ENCODE data around the gene PIAS2.
A peak's percentile ranks its signal among the peaks of the same experiment; 100 is the strongest.
"Not testable (repeated sequence)": the region's sequence is repeated elsewhere in the genome, so short reads cannot be mapped to it uniquely, and the experiment has no call there.

PIAS2 gene

GRCh38 chr18:46899274-46899948 is 17.9 kb downstream of the PIAS2 start:
- no peak for DNase-seq

GRCh38 chr18:46894124-46894523 is 23.2 kb downstream of the PIAS2 start:
- no peak for DNase-seq

- DNase-seq: no peak
These were observed 23.9 kb downstream of the PIAS2 start for GRCh38 chr18:46893360-46893759.

GRCh38 chr18:46892842-46893241 is 24.5 kb downstream of the PIAS2 start:
- no peak for DNase-seq

GRCh38 chr18:46891742-46892214 is 25.5 kb downstream of the PIAS2 start:
- no peak for DNase-seq

- no peak for DNase-seq
These were observed 28.3 kb downstream of the PIAS2 start for GRCh38 chr18:46888965-46889364.

GRCh38 chr18:46886893-46887292 is 30.4 kb downstream of the PIAS2 start:
- DNase-seq: no peak

GRCh38 chr18:46883180-46883579 is 34.1 kb downstream of the PIAS2 start:
- DNase-seq: no peak

- DNase-seq: no peak
These were observed 39.8 kb downstream of the PIAS2 start for GRCh38 chr18:46877329-46877987.

- DNase-seq: peak; percentile 13
These were observed 49.0 kb downstream of the PIAS2 start for GRCh38 chr18:46868169-46868921.

GRCh38 chr18:46867367-46868143 is 49.8 kb downstream of the PIAS2 start:
- peak; percentile 4 for DNase-seq

- no peak for DNase-seq
These were observed 50.8 kb downstream of the PIAS2 start for GRCh38 chr18:46866523-46866922.

GRCh38 chr18:46865245-46865644 is 52.1 kb downstream of the PIAS2 start:
- DNase-seq: not testable (repeated sequence)

- no peak for DNase-seq
These were observed 57.5 kb downstream of the PIAS2 start for GRCh38 chr18:46859855-46860254.

- DNase-seq: no peak
These were observed 59.0 kb downstream of the PIAS2 start for GRCh38 chr18:46858290-46858689.

GRCh38 chr18:46856973-46857372 is 60.3 kb downstream of the PIAS2 start:
- DNase-seq: no peak

GRCh38 chr18:46849007-46849406 is 68.3 kb downstream of the PIAS2 start:
- DNase-seq: no peak

GRCh38 chr18:46843372-46843771 is 73.9 kb downstream of the PIAS2 start:
- DNase-seq: no peak

GRCh38 chr18:46842583-46842982 is 74.7 kb downstream of the PIAS2 start:
- no peak for DNase-seq

GRCh38 chr18:46833899-46834298 is 83.4 kb downstream of the PIAS2 start:
- no peak for DNase-seq

- no peak for DNase-seq
These were observed 84.5 kb downstream of the PIAS2 start for GRCh38 chr18:46832849-46833248.

- not testable (repeated sequence) for DNase-seq
These were observed 84.9 kb downstream of the PIAS2 start for GRCh38 chr18:46832422-46832821.

GRCh38 chr18:46831434-46831833 is 85.9 kb downstream of the PIAS2 start:
- no peak for DNase-seq
